RWPE2 (cell line): Measurements from ENCODE around the gene RASAL1.

Experiments
- ATAC-seq: fragments of 200-7000 bp; cut with Tn5 transposase; 3 replicates; pipeline ENCODE4 v1.9.1; 2021; ENCODE audit warnings: low read depth
- DNase-seq: peaks from one replicate; pipeline ENCODE4 v3.0.0-alpha.2; 2020; ENCODE audit warnings: low spot score
- H3K27ac ChIP-seq: fragments of 450-650 bp; 2 replicates; pipeline ENCODE4 v1.5.1; 2017; ENCODE audit warnings: mild to moderate bottlenecking; ENCODE audit not compliant: poor library complexity, severe bottlenecking
- H3K27me3 ChIP-seq: fragments of 250-450 bp; sonication (Bioruptor Pico); 2 replicates; pipeline ENCODE4 v1.5.1; 2021; ENCODE audit warnings: mild to moderate bottlenecking, moderate library complexity; ENCODE audit not compliant: insufficient read depth, poor library complexity, severe bottlenecking
- H3K36me3 ChIP-seq: fragments of 250-450 bp; sonication (Bioruptor Pico); 2 replicates; pipeline ENCODE4 v1.5.1; 2020; ENCODE audit warnings: low read depth, mild to moderate bottlenecking, moderate library complexity
- H3K4me1 ChIP-seq: fragments of 250-450 bp; sonication (Bioruptor Pico); 2 replicates; pipeline ENCODE4 v1.5.1; 2021; ENCODE audit warnings: mild to moderate bottlenecking, moderate library complexity; ENCODE audit not compliant: insufficient read depth, poor library complexity, severe bottlenecking
- H3K4me3 ChIP-seq: fragments of 250-450 bp; sonication (Bioruptor Pico); 2 replicates; pipeline ENCODE4 v1.5.1; 2021; ENCODE audit warnings: mild to moderate bottlenecking, moderate library complexity; ENCODE audit not compliant: severe bottlenecking
- H3K9me3 ChIP-seq: fragments of 250-450 bp; sonication (Bioruptor Pico); 2 replicates; pipeline ENCODE4 v1.5.1; 2021; ENCODE audit warnings: mild to moderate bottlenecking, moderate library complexity; ENCODE audit not compliant: severe bottlenecking
- CTCF ChIP-seq: fragments of 450-650 bp; IDR thresholded peaks from one replicate; pipeline ENCODE4 v1.5.1; 2017; ENCODE audit warnings: mild to moderate bottlenecking, moderate library complexity; ENCODE audit not compliant: poor library complexity, severe bottlenecking

RASAL1 gene

GRCh38 chr12:113094738-113095137 lies 40.8 kb downstream of the RASAL1 start:
- no peak overlapping the region for H3K4me3 ChIP-seq
- ATAC-seq (no peak), DNase-seq (no peak)
- H3K4me1 ChIP-seq, result no peaks in the 10 kb centered on the region
- no peaks in the 10 kb centered on the region for H3K36me3 ChIP-seq
- no peak overlapping the region for H3K27ac ChIP-seq
- H3K27me3 ChIP-seq, result no peaks in the 10 kb centered on the region
- no peaks in the 10 kb centered on the region for H3K9me3 ChIP-seq
- no peak for TF ChIP-seq CTCF

- no peaks in the 10 kb centered on the region for H3K9me3 ChIP-seq
- H3K36me3 ChIP-seq, result no peaks in the 10 kb centered on the region
- no peak overlapping the region for H3K4me3 ChIP-seq
- H3K27ac ChIP-seq, result no peak overlapping the region
- no peak for TF ChIP-seq CTCF
- no peak for ATAC-seq
- H3K27me3 ChIP-seq, result no peaks in the 10 kb centered on the region
- no peak for DNase-seq
- no peaks in the 10 kb centered on the region for H3K4me1 ChIP-seq
Measured at GRCh38 chr12:113093409-113094101, 42.0 kb downstream of the RASAL1 start.

GRCh38 chr12:113092607-113093408 lies 42.8 kb downstream of the RASAL1 start:
- TF ChIP-seq CTCF, result no peak
- no peaks in the 10 kb centered on the region for H3K9me3 ChIP-seq
- peak; percentile 49 for ATAC-seq
- H3K36me3 ChIP-seq, result no peaks in the 10 kb centered on the region
- H3K27ac ChIP-seq, result no peak overlapping the region
- no peak overlapping the region for H3K4me3 ChIP-seq
- DNase-seq, result no peak
- H3K4me1 ChIP-seq, result no peaks in the 10 kb centered on the region
- no peaks in the 10 kb centered on the region for H3K27me3 ChIP-seq

GRCh38 chr12:113091506-113091905 lies 44.1 kb downstream of the RASAL1 start:
- H3K4me1 ChIP-seq, result no peaks in the 10 kb centered on the region
- H3K27me3 ChIP-seq, result no peaks in the 10 kb centered on the region
- DNase-seq (no peak), ATAC-seq (no peak)
- no peaks in the 10 kb centered on the region for H3K36me3 ChIP-seq
- no peak overlapping the region for H3K4me3 ChIP-seq
- no peak for TF ChIP-seq CTCF
- no peak overlapping the region for H3K27ac ChIP-seq
- no peaks in the 10 kb centered on the region for H3K9me3 ChIP-seq

GRCh38 chr12:113090740-113091139 lies 44.8 kb downstream of the RASAL1 start:
- Histone ChIP-seq H3K27ac (no peak overlapping the region), H3K4me1 (no peaks in the 10 kb centered on the region), H3K9me3 (no peaks in the 10 kb centered on the region), H3K27me3 (no peaks in the 10 kb centered on the region), H3K4me3 (no peak overlapping the region), H3K36me3 (no peaks in the 10 kb centered on the region)
- no peak for DNase-seq
- ATAC-seq, result no peak
- no peak for TF ChIP-seq CTCF
